HFFc6 (cell line): Measurements from ENCODE around the gene NRAP. TPM values are rescaled to one million over a fixed set of nuclear protein-coding genes. Genes with fewer than 3 reads are reported as not detected.

Experiments used
- DNase-seq: peaks from one replicate; pipeline ENCODE4 v3.0.0-alpha.2; 2018
- H3K27ac Mint-ChIP-seq: 2 replicates; pipeline ENCODE4 v1.8.0; 2020; ENCODE audit warnings: mild to moderate bottlenecking, mixed read lengths
- H3K27me3 Mint-ChIP-seq: 2 replicates; pipeline ENCODE4 v1.8.0; 2021; ENCODE audit warnings: mild to moderate bottlenecking, moderate library complexity, mixed read lengths; ENCODE audit not compliant: insufficient read depth
- H3K36me3 Mint-ChIP-seq: 2 replicates; pipeline ENCODE4 v1.8.0; 2021; ENCODE audit warnings: low read depth, mixed read lengths
- H3K4me1 Mint-ChIP-seq: 2 replicates; pipeline ENCODE4 v1.8.0; 2020; ENCODE audit warnings: low read depth, mixed read lengths
- H3K4me3 Mint-ChIP-seq: 2 replicates; pipeline ENCODE4 v1.8.0; 2020; ENCODE audit warnings: mild to moderate bottlenecking, moderate library complexity, mixed read lengths
- H3K9me3 Mint-ChIP-seq: 2 replicates; pipeline ENCODE4 v1.8.0; 2020; ENCODE audit warnings: mild to moderate bottlenecking, mixed read lengths
- CTCF ChIP-seq: fragments of 200-600 bp; sonication (generic); IDR thresholded peaks from 2 replicates; pipeline ENCODE4 v1.5.0; 2021; ENCODE audit warnings: antibody characterized with exemption, mild to moderate bottlenecking
- total RNA-seq, 6 experiments: library from RNA; stranded (reverse); fragmentation: NEBNext Ultra II Directional; extraction: Animal tissue kit (Norgen Biotek cat#: 25700); gene quantifications; 2 replicates in 1 of 6; 3 replicates in 5 of 6; pipeline ENCODE4 v1.2.3, GENCODE V29; 2021

Gene NRAP
- total RNA-seq, 6 experiments from 2014 or later = not detected

GRCh38 chr10:113647812-113648211 is 16.0 kb downstream of the NRAP start:
- Mint-ChIP-seq H3K4me3 (no peak overlapping the region), H3K9me3 (no peaks in the 10 kb centered on the region), H3K27me3 (peaks cover 18% of the 10 kb centered on the region; the same call in 1 of the 2 replicates), H3K27ac (no peak overlapping the region), H3K4me1 (peaks cover 10% of the 10 kb centered on the region), H3K36me3 (no peaks in the 10 kb centered on the region)
- no peak for DNase-seq
- TF ChIP-seq CTCF = no peak

GRCh38 chr10:113646336-113647201 is 17.3 kb downstream of the NRAP start:
- H3K9me3 Mint-ChIP-seq = no peaks in the 10 kb centered on the region
- H3K36me3 Mint-ChIP-seq = no peaks in the 10 kb centered on the region
- peaks cover 15% of the 10 kb centered on the region; the same call in 1 of the 2 replicates for H3K27me3 Mint-ChIP-seq
- TF ChIP-seq CTCF = no peak
- no peak overlapping the region for H3K4me3 Mint-ChIP-seq
- no peak overlapping the region for H3K27ac Mint-ChIP-seq
- H3K4me1 Mint-ChIP-seq = peaks cover 10% of the 10 kb centered on the region
- no peak for DNase-seq

DNA sequence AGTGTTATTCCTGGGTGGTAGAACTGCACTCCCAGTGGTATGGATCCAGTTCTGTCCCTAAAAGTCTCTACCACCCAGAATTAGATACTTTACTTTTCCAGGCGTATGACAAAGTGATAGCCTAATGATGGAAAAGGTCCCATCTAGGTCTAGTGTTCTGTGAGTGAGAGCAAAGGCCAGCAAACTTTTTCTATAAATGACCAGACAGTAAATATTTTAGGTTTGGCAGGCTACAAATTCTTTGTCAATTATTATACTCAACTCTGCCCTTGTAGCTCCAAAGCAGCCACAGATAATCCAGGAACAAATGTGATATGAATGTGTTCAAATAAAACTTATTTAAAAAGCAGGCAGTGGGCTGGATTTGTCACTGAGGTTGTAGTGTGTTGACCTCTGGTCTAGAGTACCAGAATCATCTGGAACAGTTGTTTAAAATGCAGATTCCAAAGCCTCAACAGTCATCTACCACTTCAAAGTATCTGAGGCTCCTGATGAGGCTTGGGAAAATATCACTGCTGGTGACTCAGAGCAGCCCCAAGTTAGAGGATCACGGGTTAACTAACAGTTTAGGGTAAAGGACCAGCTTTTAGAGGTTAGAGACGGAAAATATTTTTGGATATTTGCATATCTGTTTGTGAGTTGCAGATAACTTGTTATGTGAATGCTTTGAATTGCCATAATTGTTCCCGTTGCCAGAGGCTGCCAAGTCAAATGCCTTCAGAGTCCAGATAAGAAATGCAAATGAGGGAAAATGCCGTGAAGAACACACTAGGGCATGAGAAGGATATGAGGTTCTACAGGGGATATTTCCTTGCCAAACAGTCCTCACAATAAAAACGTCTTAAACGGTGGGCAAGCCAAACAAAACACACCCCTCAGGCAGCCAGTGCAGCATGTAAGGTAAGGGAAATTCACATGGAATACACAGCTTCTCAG is 19.4 kb downstream of the NRAP start:
- DNase-seq = peak; percentile 23
- H3K9me3 Mint-ChIP-seq = no peaks in the 10 kb centered on the region
- no peaks in the 10 kb centered on the region for H3K36me3 Mint-ChIP-seq
- H3K4me3 Mint-ChIP-seq = no peak overlapping the region
- no peak for TF ChIP-seq CTCF
- peaks cover 10% of the 10 kb centered on the region for H3K4me1 Mint-ChIP-seq
- H3K27me3 Mint-ChIP-seq = peaks cover 13% of the 10 kb centered on the region
- H3K27ac Mint-ChIP-seq = no peak overlapping the region

- Mint-ChIP-seq H3K4me1 (peaks cover 10% of the 10 kb centered on the region), H3K27me3 (peaks cover 16% of the 10 kb centered on the region), H3K4me3 (no peak overlapping the region), H3K27ac (no peak overlapping the region), H3K36me3 (no peaks in the 10 kb centered on the region), H3K9me3 (no peaks in the 10 kb centered on the region)
- no peak for DNase-seq
- TF ChIP-seq CTCF = no peak
These were observed 20.7 kb downstream of the NRAP start for GRCh38 chr10:113643183-113643582.

DNA sequence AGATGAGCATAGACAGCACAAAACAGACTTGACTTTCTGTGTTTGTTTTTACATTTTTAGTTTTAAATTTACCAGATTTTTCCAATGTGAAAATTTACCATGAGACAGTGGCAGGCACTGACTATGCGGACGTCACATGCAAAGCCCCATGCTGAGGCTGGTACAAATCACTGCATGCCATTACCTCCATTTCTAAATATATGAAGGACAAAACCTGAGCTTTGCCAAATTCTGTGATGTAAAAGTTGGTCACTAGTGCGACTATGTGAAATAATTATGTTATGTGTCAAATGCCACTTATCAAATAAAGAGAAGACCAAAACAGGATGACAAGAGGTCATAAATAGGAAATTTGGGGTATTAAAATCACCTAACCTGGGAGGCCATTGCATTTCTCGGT is 22.1 kb downstream of the NRAP start:
- TF ChIP-seq CTCF = no peak
- DNase-seq = no peak
- H3K27me3 Mint-ChIP-seq = peaks cover 16% of the 10 kb centered on the region

More for the DNA sequence above, 22.1 kb downstream of the NRAP start:
- peaks cover 10% of the 10 kb centered on the region for H3K4me1 Mint-ChIP-seq
- no peaks in the 10 kb centered on the region for H3K9me3 Mint-ChIP-seq
- no peaks in the 10 kb centered on the region for H3K36me3 Mint-ChIP-seq
- no peak overlapping the region for H3K27ac Mint-ChIP-seq
- H3K4me3 Mint-ChIP-seq = no peak overlapping the region
